GM12878 (cell line): ENCODE data around the gene LIMK1. TPM values are rescaled to one million over a fixed set of nuclear protein-coding genes. Genes with fewer than 3 reads are reported as not detected.

Experiments used
- ATAC-seq: fragments of 200-7000 bp; cut with Tn5 transposase; 3 replicates; pipeline ENCODE4 v1.9.1; 2020; ENCODE audit warnings: mild to moderate bottlenecking, moderate library complexity
- BruUV-seq: library from RNA; stranded (reverse); fragments of 400-500 nt; replicated peaks from 2 replicates; lab custom pipeline; 2021; lab: Mats Ljungman, UMichigan
- CTCF ChIA-PET: fragments of 300-600 bp; sonication (Branson Sonifier 250); formaldehyde crosslinking; extraction: SDS; loops from one replicate; lab custom pipeline; 2021; ENCODE audit warnings: inconsistent platforms; lab: Yijun Ruan, JAX
- POLR2A ChIA-PET: fragments of 350-600 bp; formaldehyde crosslinking; extraction: SDS; loops from one replicate; lab custom pipeline; 2021; ENCODE audit warnings: inconsistent platforms; lab: Charles Lee
- RAD21 ChIA-PET: fragments of 300-600 bp; sonication (Branson Sonifier 250); formaldehyde crosslinking; loops from one replicate; lab custom pipeline; 2023; ENCODE audit warnings: antibody characterized with exemption; ENCODE audit not compliant: unreplicated experiment; lab: Charles Lee
- SMC1A ChIA-PET: fragments of 300-600 bp; sonication (Branson Sonifier 250); formaldehyde crosslinking; loops from one replicate; lab custom pipeline; 2023; ENCODE audit not compliant: unreplicated experiment, uncharacterized antibody; lab: Charles Lee
- DNase-seq: peaks from one replicate; pipeline ENCODE4 v3.0.0-alpha.2; 2011; ENCODE audit warnings: low read depth, low spot score
- FAIRE-seq: peaks from 3 replicates; lab custom pipeline; 2011; peaks lifted over from hg19 to GRCh38; lab: Jason Lieb, UNC
- H2AFZ ChIP-seq: 2 replicates; pipeline ENCODE4 v1.6.0; 2011; ENCODE audit warnings: low read depth, low read length, control low read depth; ENCODE audit not compliant: control insufficient read depth
- H3K27ac ChIP-seq: 2 replicates; pipeline ENCODE4 v1.5.1; 2011; ENCODE audit warnings: control low read depth; ENCODE audit not compliant: control insufficient read depth, insufficient read depth
- H3K27me3 ChIP-seq, 2 experiments: replicated peaks in 1 of 2; 2 replicates each; pipeline versions ENCODE4 v1.6.0 to v1.6.1; 2011; ENCODE audit warnings: low read length in 1 of 2; ENCODE audit not compliant: control insufficient read depth in 2 of 2, insufficient read depth in 2 of 2
- H3K36me3 ChIP-seq, 2 experiments: 2 replicates each; pipeline ENCODE4 v1.5.1; 2011; ENCODE audit warnings: low read length in 1 of 2; ENCODE audit not compliant: control insufficient read depth in 2 of 2, insufficient read depth in 2 of 2
- H3K4me1 ChIP-seq: 2 replicates; pipeline ENCODE4 v1.6.1; 2011; ENCODE audit warnings: mild to moderate bottlenecking, low read length, moderate library complexity, mixed read lengths; ENCODE audit not compliant: control insufficient read depth, insufficient read depth
- H3K4me2 ChIP-seq: 2 replicates; pipeline ENCODE4 v1.6.0; 2011; ENCODE audit warnings: control low read depth; ENCODE audit not compliant: control insufficient read depth, insufficient read depth
- H3K4me3 ChIP-seq: fragments of 200-600 bp; sonication (generic); 2 replicates; pipeline ENCODE4 v1.5.1; 2016
- H3K79me2 ChIP-seq: 2 replicates; pipeline ENCODE4 v1.6.0; 2011; ENCODE audit warnings: low read length; ENCODE audit not compliant: control insufficient read depth, insufficient read depth
- H3K9ac ChIP-seq: 2 replicates; pipeline ENCODE4 v1.8.0; 2011; ENCODE audit warnings: low read length, control low read depth, mixed read lengths; ENCODE audit not compliant: control insufficient read depth, insufficient read depth
- H3K9me3 ChIP-seq: replicated peaks from 3 replicates; pipeline ENCODE4 v1.5.1; 2011; ENCODE audit warnings: mild to moderate bottlenecking, low read length; ENCODE audit not compliant: control insufficient read depth, insufficient read depth
- H4K20me1 ChIP-seq: 2 replicates; pipeline ENCODE4 v1.6.0; 2011; ENCODE audit not compliant: control insufficient read depth, insufficient read depth
- ATF7 ChIP-seq: fragments of 450-650 bp; IDR thresholded peaks from 2 replicates; pipeline ENCODE4 v1.6.1; 2016; ENCODE audit warnings: low read depth, mild to moderate bottlenecking
- FOXM1 ChIP-seq: IDR thresholded peaks from 2 replicates; pipeline ENCODE4 v1.6.1; 2012; ENCODE audit warnings: low read depth, mild to moderate bottlenecking, inconsistent platforms, low read length, moderate library complexity
- JUND ChIP-seq: IDR thresholded peaks from 2 replicates; pipeline ENCODE4 v1.6.1; 2012; ENCODE audit warnings: low read depth, mild to moderate bottlenecking, low read length, improper control_type of control experiment, moderate library complexity
- MTA3 ChIP-seq: IDR thresholded peaks from 2 replicates; pipeline ENCODE4 v1.6.1; 2012; ENCODE audit warnings: low read length, inconsistent platforms, borderline replicate concordance
- NR2F1 ChIP-seq: fragments of 450-650 bp; conservative IDR thresholded peaks from 2 replicates; pipeline ENCODE4 v1.6.1; 2017; ENCODE audit warnings: mild to moderate bottlenecking
- PBX3 ChIP-seq: IDR thresholded peaks from 2 replicates; pipeline ENCODE4 v1.6.1; 2011; ENCODE audit warnings: mild to moderate bottlenecking, low read depth, low read length, moderate library complexity; ENCODE audit not compliant: insufficient replicate concordance
- PKNOX1 ChIP-seq: fragments of 450-650 bp; IDR thresholded peaks from 2 replicates; pipeline ENCODE4 v1.6.1; 2016; ENCODE audit warnings: mild to moderate bottlenecking
- POLR2AphosphoS2 ChIP-seq: IDR thresholded peaks from 2 replicates; pipeline ENCODE4 v1.6.1; 2011; ENCODE audit warnings: low read depth, mild to moderate bottlenecking, low read length, improper control_type of control experiment, moderate library complexity
- SUZ12 ChIP-seq: fragments of 200-600 bp; sonication (generic); IDR thresholded peaks from one replicate; pipeline ENCODE4 v1.6.1; 2018; ENCODE audit warnings: antibody characterized with exemption, mild to moderate bottlenecking; ENCODE audit not compliant: unreplicated experiment
- ZBTB11 ChIP-seq: fragments of 450-650 bp; formaldehyde crosslinking; IDR thresholded peaks from 2 replicates; pipeline ENCODE4 v1.5.0; 2022; ENCODE audit warnings: mild to moderate bottlenecking, missing genetic modification characterization
- WGBS: methylation state at CpG from one replicate; pipeline ENCODE4 v1.1.6; 2016; ENCODE audit warnings: low lambda C conversion rate; ENCODE audit not compliant: insufficient replicate concordance, insufficient coverage; ENCODE audit errors: missing lambda C conversion rate; 5-methylcytosine and 5-hydroxymethylcytosine counted together
- in situ Hi-C: fragments of 300-500 bp; cut with MboI; formaldehyde crosslinking; loops from 9 replicates; pipeline ENCODE4 v1.14.3; 2018; ENCODE audit warnings: mixed read lengths
- intact Hi-C: fragments of 100-400 bp; cut with micrococcal nuclease; formaldehyde crosslinking; loops from one replicate; pipeline ENCODE4 v1.14.2; 2022; ENCODE audit not compliant: unreplicated experiment
- polyA plus RNA-seq, 11 experiments: library from polyadenylated mRNA; depleted of rRNA in 4 of 11; unstranded in 6 of 11; stranded (reverse) in 5 of 11; fragments of >200 nt; fragmentation: Nextera tagmentation in 4 of 11; fragmentation: Illumina TruSeq in 1 of 11; extraction: Ambion mirVana in 4 of 11; extraction: Trizol in 1 of 11; gene quantifications; 1 replicate in 1 of 11; 2 replicates in 10 of 11; pipeline versions ENCODE4 v1.2.1 to v1.2.3, GENCODE V29; 2011 to 2016; ENCODE audit warnings: inconsistent platforms in 2 of 11, missing spikeins in 2 of 11, low read depth in 1 of 11
- total RNA-seq, 4 experiments: library from RNA; depleted of rRNA in 3 of 4; stranded (reverse); fragments of >200 nt in 3 of 4; fragmentation: Illumina TruSeq in 1 of 4; extraction: Trizol in 1 of 4; gene quantifications; 2 replicates each; pipeline versions ENCODE4 v1.2.1 to v1.2.3, GENCODE V29; 2013 to 2021

The LIMK1 gene
- total and polyA plus RNA-seq, 10 of the 15 experiments (the other 5 are each of a cell fraction or from before 2014, with no cell fraction given): 0.71 to 59.4 (median 28.8) TPM

GRCh38 chr7:74143383-74143782 lies 59.8 kb downstream of the LIMK1 start:
- Histone ChIP-seq H3K4me3 (no peak overlapping the region), H3K79me2 (no peaks in the 10 kb centered on the region), H3K36me3 (no peaks in the 10 kb centered on the region), H4K20me1 (no peaks in the 10 kb centered on the region), H2AFZ (no peak overlapping the region), H3K27me3 (no peaks in the 10 kb centered on the region), H3K9ac (no peak overlapping the region), H3K4me2 (no peak overlapping the region), H3K27ac (no peak overlapping the region), H3K4me1 (peaks cover 3% of the 10 kb centered on the region), H3K9me3 (no peaks in the 10 kb centered on the region; the same call in 2 of the 3 replicates)
- no peak for FAIRE-seq
- DNase-seq: no peak
- ChIA-PET POLR2A (no interaction called here), CTCF (no interaction called here), RAD21 (no interaction called here), SMC1A (no interaction called here)
- TF ChIP-seq PBX3: peak; percentile 15
- TF ChIP-seq JUND: no peak
- TF ChIP-seq PKNOX1: peak; percentile 52
- no peak for ATAC-seq
- BruUV-seq: no TSS peak
- WGBS: 31% methylated on average over 6 of the region's 6 CpGs
- intact Hi-C loops (no loop called here), in situ Hi-C loops (no loop called here)

- H3K4me2 ChIP-seq: no peak overlapping the region
- CTCF ChIA-PET: interaction anchor here (0.6 to 1.1 kb wide), 2 partner anchors 36 to 334 kb away, joined by 3 to 5 read pairs; no protein-coding TSS in a partner anchor
- RAD21 ChIA-PET: no interaction called here
- in situ Hi-C loops: no loop called here
- H3K4me1 ChIP-seq: no peaks in the 10 kb centered on the region
- H4K20me1 ChIP-seq: no peaks in the 10 kb centered on the region
- H3K4me3 ChIP-seq: no peak overlapping the region
- FAIRE-seq (no peak), ATAC-seq (no peak), DNase-seq (no peak)
- no peak overlapping the region for H2AFZ ChIP-seq
- BruUV-seq: no TSS peak
- POLR2A ChIA-PET: no interaction called here
- 52% methylated on average over 1 of the region's 1 CpG for WGBS
- H3K79me2 ChIP-seq: no peaks in the 10 kb centered on the region
- H3K27me3 ChIP-seq: no peaks in the 10 kb centered on the region
- H3K9ac ChIP-seq: no peak overlapping the region
- SMC1A ChIA-PET: no interaction called here
- H3K9me3 ChIP-seq: no peaks in the 10 kb centered on the region; the same call in 2 of the 3 replicates
- intact Hi-C loops: no loop called here
- H3K36me3 ChIP-seq: no peaks in the 10 kb centered on the region
- H3K27ac ChIP-seq: no peak overlapping the region
- TF ChIP-seq ZBTB11 (CRISPR knock-in tag) (no peak), MTA3 (no peak), FOXM1 (no peak), SUZ12 (no peak), POLR2AphosphoS2 (no peak), ATF7 (no peak), NR2F1 (no peak)
Measured at GRCh38 chr7:74148491-74148890, 64.9 kb downstream of the LIMK1 start.
